ENCODE measurements around the gene MFSD6.
"Not testable (repeated sequence)": the region's sequence is repeated elsewhere in the genome, so short reads cannot be mapped to it uniquely, and the experiment has no call there.

Gene MFSD6

DNA sequence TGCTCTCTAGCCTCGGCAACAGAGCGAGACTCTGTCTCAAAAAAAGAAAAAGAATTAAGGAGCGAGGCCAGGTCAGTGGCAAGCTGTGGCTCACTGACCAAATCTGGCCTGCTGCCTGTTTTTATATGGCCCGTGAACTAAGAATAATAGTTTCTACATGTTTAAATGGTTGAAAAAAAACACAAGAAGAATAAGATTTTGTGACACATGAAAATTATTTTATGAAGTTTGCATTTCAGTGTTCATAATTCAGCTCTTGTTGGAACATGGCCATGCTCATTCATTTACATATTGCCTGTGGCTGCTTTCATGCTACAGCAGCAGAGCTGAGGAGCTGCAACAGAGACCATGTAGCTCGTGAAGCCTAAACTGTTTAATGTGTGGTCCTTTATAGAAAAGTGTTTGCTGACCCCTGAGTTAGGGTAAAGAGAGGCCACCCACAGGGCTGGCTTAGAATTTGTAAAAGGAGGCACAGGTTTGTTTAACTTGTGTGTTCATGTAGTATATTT lies 59.5 kb downstream of the MFSD6 start:
- no peak for DNase-seq

DNA sequence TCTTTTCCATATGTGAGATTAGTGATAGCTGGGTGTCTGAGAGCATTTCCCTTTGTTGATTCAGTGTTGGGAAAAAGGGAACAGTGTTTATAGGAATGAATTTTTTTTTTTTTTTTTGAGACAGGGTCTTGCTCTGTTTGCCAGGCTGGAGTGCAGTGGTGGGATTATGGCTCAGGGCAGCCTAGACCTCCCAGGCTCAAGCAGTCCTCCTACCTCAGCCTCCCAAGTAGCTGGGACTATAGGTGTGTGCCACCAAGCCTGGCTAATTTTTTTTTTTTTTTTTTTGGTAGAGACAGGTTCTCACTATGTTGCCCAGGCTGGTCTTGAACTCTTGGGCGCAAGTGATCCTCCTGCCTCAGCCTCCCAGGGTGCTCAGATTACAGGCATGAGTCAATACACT lies 60.2 kb downstream of the MFSD6 start:
- DNase-seq: not testable (repeated sequence)

DNA sequence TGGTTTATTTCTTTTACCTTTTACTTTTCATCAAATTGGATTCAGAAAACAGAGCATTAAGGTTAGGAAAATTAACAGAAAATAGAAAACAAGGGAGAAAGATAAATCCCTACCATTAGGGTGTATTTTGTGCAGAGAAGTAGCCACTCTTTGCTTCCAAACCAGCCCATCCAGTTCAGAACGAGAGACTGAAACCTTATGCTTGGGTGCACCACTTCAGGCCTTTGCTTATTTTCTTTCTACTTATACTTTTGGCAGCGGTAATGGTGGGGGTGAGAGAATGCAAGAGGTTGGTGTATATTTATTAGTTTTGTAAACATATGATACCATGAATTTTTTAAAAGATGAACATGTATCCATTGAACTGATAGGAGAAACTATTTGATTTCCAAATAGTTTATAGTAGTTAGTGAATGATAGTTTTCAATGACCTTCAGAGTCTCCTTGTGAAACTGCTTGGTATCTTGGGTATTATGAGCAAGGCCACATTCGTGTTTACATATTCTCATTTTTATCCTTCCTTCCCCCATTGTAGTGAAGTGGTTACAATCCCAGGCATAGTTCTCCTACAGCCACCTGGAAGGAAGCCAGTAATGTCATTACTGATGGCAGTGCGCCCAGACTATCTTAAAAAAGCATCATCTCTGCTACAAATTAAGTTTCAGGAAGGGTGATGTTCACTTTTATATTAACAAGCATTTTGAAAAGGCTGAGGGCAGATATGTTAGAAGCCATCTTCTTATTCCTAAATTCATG lies 60.8 kb downstream of the MFSD6 start:
- no peak for DNase-seq

DNA sequence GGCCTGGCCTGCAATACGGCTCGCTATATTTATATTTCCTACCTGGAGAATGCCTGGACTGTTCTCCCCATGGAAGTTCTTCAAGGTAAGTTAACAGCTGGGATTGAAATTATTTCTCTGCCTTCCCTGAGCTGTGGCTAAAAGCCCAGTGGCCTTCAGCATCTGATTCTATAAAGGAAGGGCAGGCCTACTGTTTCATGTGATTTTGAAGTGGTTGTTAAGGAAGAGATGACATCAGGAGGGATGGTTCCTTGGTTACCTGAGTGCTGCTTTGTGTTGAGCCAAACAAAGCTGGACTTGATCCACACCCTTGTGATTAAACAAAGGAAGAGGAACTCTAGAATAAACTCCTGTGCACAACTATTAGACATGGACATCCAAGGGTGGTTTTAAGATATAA lies 61.6 kb downstream of the MFSD6 start:
- no peak for DNase-seq

DNA sequence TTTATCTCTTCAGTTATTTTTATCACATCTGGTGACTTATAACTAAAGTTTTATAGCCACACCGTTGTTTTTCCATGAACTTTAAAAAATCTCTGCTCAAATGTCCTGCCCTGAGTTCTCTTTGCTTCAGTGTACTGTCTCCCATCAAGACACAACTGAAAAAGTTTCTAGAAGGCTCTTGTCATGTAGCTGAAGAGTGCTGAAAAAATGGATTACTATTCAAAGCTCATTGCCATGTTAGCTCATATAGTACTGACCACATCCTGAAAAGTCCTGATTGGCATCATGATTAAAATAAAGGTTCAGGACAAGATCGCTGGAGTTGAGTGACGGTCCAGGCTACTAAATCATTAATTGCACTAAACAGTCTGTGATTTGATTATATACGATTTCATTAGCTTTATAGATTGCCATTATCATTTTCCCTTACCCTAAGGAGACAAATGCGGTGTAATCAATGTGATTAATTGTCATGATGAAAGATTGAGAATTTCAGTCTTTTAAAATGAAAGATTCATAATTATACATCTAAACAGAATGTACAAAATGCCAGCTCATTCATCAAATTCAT lies 62.2 kb downstream of the MFSD6 start:
- DNase-seq: no peak

DNA sequence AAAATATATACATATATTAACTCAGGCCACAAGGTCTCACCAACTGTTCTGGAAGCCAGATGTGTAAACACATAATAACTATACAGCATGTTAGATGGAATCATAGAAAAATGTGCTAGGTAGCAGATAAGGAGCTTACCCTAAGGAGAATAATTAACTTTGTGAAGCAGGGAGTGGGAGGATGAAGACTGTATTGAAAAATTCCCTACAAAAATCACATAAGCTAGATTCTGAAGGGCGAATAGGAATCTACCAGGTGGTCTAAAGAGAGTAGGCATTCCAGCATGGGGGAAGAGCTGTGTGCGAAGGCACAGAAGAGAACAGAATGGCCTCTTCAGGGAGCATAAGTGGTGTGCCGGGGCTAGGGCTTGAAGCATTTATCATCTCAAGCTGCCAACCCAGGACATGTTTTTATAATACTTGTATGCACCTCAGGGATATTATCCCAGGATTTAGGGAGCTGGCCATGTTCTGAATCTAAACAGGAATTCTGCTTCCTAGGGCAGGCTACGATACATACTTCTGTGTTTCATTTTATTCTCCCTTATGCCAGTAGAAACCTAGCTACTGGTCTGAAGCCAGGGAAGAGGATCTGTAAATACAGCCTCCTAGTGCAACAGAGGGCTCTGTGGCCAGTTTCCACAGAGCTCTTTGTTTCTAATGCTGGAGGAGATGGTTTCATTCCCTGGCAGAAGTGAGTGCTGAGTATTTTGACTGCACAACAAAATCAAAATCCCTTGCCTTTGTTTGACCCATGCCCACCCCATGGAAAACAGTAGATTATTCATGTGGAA lies 69.7 kb downstream of the MFSD6 start:
- no peak for DNase-seq

DNA sequence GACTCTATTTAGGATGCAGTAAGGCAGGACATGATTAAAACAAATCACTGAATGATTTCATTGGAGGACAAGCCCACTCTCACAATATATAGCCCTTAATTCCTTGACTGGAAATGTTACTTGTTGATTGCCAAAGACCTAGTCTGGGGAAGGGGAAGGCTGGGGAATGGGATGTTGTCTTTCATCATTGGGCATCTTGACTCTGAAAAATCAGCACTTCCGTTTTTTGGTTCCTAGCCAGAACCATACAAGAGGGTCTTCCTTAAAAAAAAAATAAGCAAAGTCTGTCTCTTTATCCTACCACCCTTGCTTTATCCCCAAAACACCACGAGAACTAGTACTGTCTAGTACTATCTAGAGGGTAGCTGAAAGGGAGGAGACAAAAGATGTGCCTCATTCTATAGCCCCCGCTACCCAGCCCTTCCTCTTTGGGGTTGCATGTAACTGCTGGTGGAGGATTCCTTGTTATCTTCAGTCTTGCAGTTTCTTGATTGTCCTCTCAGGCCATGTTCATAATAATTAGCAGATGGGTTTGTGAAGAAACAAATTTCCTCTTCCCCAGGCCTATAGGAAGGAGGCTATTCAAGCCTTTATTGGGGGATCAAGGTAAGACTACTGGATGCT lies 70.5 kb downstream of the MFSD6 start:
- DNase-seq: no peak

DNA sequence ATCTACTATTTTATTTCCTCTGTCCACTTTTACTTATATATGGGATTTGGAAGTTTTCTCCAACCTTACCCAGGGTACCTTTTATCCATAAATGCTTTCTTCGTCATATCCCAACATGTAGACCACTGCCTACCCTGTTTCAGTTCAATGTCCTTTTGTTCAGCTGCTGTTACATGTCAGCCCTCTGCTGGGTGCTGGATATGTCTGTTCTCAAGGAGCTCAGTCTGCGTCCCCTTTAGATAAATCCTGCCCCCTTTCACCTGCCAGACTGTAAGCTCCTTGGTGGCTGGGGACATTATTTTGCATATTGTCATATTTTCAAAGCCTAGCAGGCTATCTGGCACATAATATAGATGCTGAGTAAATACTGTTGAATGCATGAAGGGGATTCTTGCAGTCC lies 73.2 kb downstream of the MFSD6 start:
- no peak for DNase-seq

DNA sequence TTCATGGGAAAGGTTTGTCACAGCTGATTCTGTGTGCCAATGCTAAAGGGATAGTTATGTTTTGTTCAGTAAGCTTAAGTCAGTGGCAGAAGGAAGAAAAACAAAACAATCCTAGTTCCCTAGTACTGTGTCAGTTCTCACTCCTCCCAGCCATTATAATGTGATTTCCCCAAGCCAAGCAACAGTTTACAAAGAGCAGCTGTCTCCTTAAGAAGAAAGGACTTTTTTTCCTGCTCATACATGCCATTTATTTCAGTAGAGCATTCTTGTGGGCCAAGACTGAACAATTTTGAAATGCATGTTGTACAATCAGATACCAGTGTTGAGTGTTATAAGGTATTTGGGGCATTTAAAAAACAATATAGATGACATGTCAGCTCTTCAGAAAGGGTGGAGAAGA lies 74.3 kb downstream of the MFSD6 start:
- DNase-seq: no peak

DNA sequence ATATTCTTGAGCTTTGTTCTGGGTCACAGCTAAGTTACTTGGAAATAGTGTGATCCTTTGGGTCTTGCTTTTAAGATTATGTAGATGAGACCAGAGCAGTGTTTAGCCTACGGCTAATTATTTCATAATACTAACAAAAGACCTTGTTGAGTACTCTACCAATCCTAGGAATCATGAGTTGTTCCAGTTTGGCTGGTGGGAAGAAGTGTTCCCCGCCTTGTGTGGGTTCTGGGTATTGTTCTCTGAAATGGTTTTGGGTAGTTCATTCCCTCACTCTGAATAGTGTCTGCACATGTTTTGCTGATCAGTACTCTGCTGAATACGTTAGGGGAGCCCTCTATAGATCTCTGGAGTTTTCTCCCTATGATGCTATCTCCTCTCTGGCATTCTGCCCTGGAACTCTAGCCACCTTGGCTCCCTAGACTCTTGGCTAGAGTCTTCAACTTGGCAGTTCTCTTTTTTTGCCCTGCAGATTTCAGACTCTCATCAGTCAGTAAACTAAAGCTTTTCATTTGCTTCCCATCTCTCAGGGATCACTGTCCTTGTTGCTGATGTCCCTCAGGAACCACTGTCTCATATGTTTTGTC lies 78.0 kb downstream of the MFSD6 start:
- DNase-seq: no peak

DNA sequence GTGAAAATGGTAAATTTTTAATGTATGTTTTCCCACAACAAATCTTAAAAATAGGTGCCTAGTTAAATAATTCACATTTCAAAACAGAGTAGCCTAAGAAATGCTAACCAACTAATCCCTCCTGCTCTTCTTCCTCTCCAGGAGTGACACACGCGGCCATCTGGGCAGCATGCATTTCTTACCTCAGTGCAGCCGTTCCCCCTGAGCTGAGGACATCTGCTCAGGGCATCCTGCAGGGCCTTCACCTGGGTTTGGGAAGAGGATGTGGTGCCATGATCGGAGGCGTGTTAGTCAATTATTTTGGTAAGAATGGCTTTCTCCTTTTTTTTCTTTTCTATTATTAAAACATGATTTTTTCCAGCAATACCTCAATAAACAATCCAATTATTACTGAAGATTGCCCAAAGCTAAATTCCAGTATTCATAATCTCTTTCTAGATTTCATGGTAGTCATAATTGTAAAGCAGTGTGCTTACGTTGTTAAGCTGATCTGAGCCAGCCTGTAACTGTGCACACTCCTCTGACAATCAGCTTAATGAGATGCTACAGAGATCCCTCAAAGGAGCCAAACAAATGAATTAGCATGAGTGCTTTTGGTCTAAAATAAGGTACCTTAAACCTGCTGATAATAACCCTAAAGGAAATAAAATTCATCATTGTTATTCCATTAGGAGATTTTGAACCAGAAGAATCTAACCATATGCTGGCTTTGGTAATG lies 80.5 kb downstream of the MFSD6 start:
- DNase-seq: no peak

DNA sequence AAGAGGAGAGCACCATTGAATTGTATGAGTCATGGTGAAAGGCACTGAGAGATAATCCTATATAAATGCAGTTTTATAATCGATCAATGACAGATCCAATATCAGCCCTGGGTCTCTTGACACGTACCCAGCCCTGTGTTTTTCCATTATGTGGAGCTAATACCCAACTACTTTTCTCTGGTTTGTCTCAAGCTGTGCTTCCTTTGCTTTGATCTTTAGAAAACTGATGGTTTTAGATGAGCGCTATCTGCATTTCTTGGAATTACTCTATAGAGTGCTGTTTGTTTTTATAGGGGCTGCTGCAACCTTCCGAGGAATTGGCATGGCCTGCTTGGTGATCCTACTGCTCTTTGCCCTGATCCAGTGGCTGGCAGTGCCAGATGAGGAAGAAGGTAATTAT lies 81.3 kb downstream of the MFSD6 start:
- DNase-seq: no peak

DNA sequence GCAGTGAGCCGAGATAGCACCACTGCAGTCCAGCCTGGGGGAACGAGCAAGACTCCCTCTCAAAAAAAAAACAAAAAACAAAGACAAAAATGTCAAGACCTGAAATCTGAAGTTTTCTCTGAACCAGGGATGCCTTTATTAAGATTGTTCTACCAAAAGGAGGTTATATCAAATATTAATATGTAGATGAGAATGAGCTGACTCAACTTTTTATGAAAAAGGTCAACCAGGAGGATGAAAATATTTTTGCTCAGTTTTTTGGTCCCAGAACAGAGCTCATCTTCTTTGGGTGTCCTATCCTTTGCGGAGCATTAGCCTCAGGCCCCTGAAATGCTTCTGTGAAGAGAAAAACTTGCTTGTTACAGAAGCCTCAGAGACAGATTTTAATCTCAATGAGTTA lies 82.3 kb downstream of the MFSD6 start:
- DNase-seq: no peak

DNA sequence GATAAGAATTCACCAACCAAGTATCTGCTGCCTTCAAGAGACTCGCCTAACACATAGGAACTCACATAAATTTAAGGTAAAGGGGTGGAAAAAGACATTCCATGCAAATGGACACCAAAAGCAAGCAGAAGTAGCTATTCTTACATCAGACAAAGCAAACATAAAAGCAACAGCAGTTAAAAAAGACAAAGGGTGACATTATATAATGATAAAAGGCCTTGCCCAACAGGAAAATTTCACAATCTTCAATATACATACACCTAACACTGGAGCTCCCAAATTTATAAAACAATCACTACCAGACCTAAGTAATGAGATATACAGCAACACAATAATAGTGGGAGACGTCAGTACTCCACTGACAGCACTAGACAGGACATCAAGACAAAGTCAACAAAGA lies 84.9 kb downstream of the MFSD6 start:
- no peak for DNase-seq

DNA sequence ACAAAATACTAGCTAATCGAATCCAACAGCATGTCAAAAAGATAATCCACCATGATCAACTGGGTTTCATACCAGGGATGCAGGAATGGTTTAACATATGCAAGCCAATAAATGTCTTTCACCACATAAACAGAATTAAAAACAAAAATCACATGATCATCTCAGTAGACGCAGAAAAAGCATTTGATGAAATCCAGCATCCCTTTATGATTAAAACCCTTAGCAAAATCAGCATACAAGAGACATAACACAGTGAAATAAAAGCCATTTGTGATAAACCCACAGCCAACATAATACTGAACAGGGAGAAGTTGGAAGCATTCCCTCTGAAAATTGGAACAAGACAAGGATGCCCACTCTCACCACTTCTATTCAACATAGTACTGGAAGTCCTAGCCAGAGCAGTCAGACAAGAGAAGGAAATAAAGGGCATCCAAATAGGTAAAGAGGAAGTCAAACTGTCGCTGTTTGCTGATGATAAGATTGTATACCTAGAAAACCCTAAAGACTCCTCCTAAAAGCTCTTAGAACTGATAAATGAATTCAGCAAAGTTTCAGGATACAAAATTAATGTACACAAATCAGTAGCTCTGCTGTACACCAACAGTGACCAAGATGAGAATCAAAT lies 86.6 kb downstream of the MFSD6 start:
- not testable (repeated sequence) for DNase-seq

DNA sequence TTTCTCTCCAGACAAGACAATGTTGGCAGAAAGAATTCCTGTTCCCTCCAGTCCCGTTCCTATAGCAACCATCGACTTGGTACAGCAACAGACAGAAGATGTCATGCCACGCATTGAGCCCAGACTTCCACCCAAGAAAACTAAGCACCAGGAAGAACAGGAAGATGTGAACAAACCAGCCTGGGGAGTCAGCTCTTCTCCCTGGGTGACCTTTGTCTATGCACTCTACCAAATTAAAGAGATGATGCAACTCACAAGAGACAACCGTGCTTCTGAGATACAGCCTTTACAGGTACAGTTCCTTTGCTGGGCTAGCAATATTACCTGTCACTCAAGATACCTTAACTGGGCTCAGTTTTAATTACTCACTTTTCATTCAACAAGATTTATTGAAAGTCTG lies 89.3 kb downstream of the MFSD6 start:
- DNase-seq: no peak

DNA sequence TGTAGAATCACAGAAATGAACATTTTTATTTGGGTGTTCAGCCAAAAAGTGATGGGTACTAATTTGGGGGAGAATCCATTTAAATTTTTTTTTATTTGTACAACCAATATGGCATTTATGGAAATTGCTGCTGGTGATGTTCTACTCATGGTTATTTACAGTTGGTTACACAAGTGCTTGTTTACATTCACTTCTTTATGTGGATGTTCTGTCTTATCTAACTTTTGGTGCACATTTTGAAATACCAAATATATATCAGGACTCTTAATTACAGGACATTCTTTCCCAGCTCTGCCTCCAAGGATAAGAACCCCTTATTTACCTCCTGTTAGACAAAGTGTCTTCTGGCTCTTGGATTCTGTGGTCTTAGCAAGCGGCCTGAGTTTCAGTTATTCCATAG lies 91.1 kb downstream of the MFSD6 start:
- DNase-seq: no peak

DNA sequence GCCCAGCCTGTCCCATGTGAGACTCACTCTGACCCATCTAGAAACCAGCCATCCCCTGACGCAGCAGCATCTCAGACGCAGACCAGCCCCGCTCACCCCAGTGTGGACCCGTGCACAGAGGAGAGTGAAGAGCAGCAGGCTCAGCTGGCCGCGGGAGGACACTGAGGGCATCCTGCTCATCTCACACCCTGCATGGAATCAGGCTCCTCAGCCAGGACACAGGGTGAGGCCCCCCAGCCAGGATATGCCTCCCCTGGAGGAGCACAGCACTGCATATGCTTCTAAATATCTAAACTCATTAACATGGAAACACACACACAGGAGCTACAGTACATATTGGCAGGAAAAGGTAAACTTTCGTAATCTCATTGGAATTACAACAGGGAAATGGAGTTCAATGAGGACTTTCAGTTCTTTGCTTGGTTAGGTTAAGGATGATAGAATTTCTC lies 91.9 kb downstream of the MFSD6 start:
- DNase-seq: no peak

DNA sequence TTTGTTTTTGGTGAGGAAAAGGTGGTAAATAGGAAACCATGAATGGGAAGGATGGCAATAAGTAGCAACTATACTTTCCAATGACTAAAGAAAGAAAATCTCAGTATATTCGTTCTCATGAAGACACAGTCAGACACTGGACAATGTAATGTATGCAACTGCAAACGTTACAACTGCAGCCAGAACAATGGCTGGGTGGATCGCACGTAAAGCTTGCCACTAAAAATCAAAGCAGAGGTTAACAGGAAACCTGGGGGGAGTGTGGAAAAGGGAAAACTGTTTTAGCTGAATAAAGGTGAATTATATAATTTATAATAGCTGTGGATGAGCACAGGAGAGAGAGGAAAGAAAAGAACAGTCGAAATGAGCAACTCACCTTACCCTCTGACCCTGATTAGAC lies 93.1 kb downstream of the MFSD6 start:
- DNase-seq: no peak

DNA sequence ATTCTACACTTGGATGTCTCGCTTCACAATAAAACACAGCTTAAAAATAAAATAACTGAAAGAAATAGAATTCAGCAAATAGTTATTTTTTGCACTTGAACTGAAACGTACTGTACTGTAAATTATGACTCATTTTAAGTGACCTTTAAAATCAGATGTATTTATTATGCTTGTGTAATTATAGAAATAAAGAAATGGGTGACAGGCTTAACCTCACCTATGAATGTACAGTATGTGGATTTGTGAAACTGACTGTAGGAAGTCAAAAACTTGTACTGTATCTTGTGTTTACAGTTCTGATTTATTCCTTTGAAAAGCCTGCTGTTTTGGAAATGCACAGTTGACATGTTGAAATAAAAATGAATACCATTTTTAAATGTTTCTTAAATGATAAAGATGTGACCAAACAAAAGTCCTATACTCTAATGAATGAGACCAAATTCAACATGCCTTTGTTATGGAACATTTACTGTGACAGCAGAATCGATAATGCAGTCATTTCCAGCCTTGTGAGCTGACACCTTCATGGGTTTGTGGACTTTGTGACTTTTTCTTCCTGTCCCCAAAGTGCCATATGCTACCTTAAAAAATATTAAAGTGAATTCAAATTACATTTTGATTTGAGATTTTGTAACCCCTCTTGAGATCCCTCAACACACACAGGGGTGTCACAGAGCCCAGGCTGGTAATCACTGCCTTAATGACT lies 93.7 kb downstream of the MFSD6 start:
- no peak for DNase-seq

DNA sequence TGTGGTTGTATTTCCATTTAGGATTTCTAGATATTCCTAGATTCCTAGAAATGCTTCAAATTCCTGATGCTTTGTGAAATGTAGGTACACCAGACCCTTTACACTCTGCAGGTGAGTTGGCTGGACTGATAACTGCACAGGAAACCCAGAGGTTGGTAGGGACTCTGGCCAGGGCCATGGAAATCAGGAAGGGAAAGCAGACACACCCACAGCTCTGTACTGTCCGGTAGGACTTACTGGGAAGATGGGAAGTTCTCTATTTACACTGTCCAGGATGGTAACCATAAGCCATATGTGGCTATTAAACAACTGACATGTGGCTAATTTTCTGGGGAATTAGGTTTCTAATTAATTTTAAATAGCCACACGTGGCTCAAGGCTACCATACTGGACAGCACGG lies 94.9 kb downstream of the MFSD6 start:
- no peak for DNase-seq
